ENCODE measurements around the gene RABGAP1L. TPM values are rescaled to one million over a fixed set of nuclear protein-coding genes. Genes with fewer than 3 reads are reported as not detected.

Gene RABGAP1L
- total and polyA plus RNA-seq, 10 of the 15 experiments (the other 5 are each of a cell fraction or from before 2014, with no cell fraction given): 5.8 to 194 (median 113) TPM

GRCh38 chr1:174761335-174761734 is 602.0 kb downstream of the RABGAP1L start:
- FAIRE-seq: no peak
- in situ Hi-C loops (cut with MboI): no loop called here
- no peaks in the 10 kb centered on the region; a peak in 1 of 4 replicates for H3K36me3 ChIP-seq (ENCODE audit: control insufficient read depth in 2 of 2, insufficient read depth in 2 of 2, low read length in 1 of 2)
- no peak overlapping the region for H3K9ac ChIP-seq (ENCODE audit: control insufficient read depth, insufficient read depth, low read length)
- no peaks in the 10 kb centered on the region for H3K27me3 ChIP-seq (replicated peaks in 1 of 2; ENCODE audit: control insufficient read depth in 2 of 2, insufficient read depth in 2 of 2, low read length in 1 of 2)
- no peak overlapping the region for H3K4me2 ChIP-seq (ENCODE audit: control insufficient read depth, insufficient read depth)
- H4K20me1 ChIP-seq (ENCODE audit: control insufficient read depth, insufficient read depth): no peaks in the 10 kb centered on the region
- POLR2A ChIA-PET: no interaction called here
- SMC1A ChIA-PET (ENCODE audit: uncharacterized antibody, unreplicated experiment): no interaction called here
- intact Hi-C loops (cut with micrococcal nuclease; ENCODE audit: unreplicated experiment): no loop called here
- TF ChIP-seq NR2F1 (conservative IDR thresholded peaks at IDR 0.05): no peak
- TF ChIP-seq ZNF24 (IDR thresholded peaks at IDR 0.05): no peak
- TF ChIP-seq PBX3 (IDR thresholded peaks at IDR 0.05; ENCODE audit: insufficient replicate concordance, low read depth, low read length): no peak
- no peak for TF ChIP-seq HCFC1 (IDR thresholded peaks at IDR 0.05; ENCODE audit: low read length)
- TF ChIP-seq GATAD2B (conservative IDR thresholded peaks at IDR 0.05; ENCODE audit: low read depth): no peak
- TF ChIP-seq RAD21 (IDR thresholded peaks at IDR 0.05; ENCODE audit: insufficient read depth, low read depth, low read length): no peak
- no peak for TF ChIP-seq HDGF (IDR thresholded peaks at IDR 0.05)
- WGBS (ENCODE audit: insufficient coverage, insufficient replicate concordance, low lambda C conversion rate, missing lambda C conversion rate): 94% methylated on average over 19 of the region's 19 CpGs
- no peaks in the 10 kb centered on the region for H3K79me2 ChIP-seq (ENCODE audit: control insufficient read depth, insufficient read depth, low read length)
- ATAC-seq: no peak
- H3K4me3 ChIP-seq: no peak overlapping the region
- no peak overlapping the region for H2AFZ ChIP-seq (ENCODE audit: control insufficient read depth, low read depth, low read length)
- H3K9me3 ChIP-seq (replicated peaks; ENCODE audit: control insufficient read depth, insufficient read depth, low read length): no peaks in the 10 kb centered on the region
- no peak for DNase-seq (ENCODE audit: low read depth, low spot score)
- BruUV-seq (replicated peaks): no TSS peak
- no peak overlapping the region for H3K27ac ChIP-seq (ENCODE audit: control insufficient read depth, insufficient read depth)
- RAD21 ChIA-PET (ENCODE audit: unreplicated experiment): no interaction called here
- CTCF ChIA-PET: no interaction called here
- no peaks in the 10 kb centered on the region for H3K4me1 ChIP-seq (ENCODE audit: control insufficient read depth, insufficient read depth, low read length)

All from GM12878 (cell line).